Upper lobe of left lung (tissue), 6 donors: ENCODE results near the gene AFF1. TPM values are rescaled to one million over a fixed set of nuclear protein-coding genes. Genes with fewer than 3 reads are reported as not detected.
"Not testable (repeated sequence)": the region's sequence is repeated elsewhere in the genome, so short reads cannot be mapped to it uniquely, and the experiment has no call there.

ENCODE experiments used
- ATAC-seq, 2 donors: fragments of 200-7000 bp; cut with Tn5 transposase; one replicate each; pipeline ENCODE4 v1.9.1; 2022; ENCODE audit warnings: mild to moderate bottlenecking in 2 of 2, moderate library complexity in 2 of 2; ENCODE audit not compliant: low FRiP score in 2 of 2
- DNase-seq, 2 donors: peaks; one replicate each; pipeline ENCODE4 v3.0.0-alpha.2; 2019 to 2020
- H3K27ac ChIP-seq, 4 donors: fragments of 200-600 bp; sonication (generic); one replicate each; pipeline ENCODE4 v1.5.1; 2016 to 2019
- H3K27me3 ChIP-seq, 4 donors: fragments of 200-600 bp; sonication (generic); one replicate each; pipeline ENCODE4 v1.5.1; 2017 to 2019
- H3K36me3 ChIP-seq, 4 donors: fragments of 200-600 bp; sonication (generic); one replicate each; pipeline ENCODE4 v1.5.1; 2016 to 2019
- H3K4me1 ChIP-seq, 4 donors: fragments of 200-600 bp; sonication (generic); one replicate each; pipeline ENCODE4 v1.5.1; 2018 to 2019
- H3K4me3 ChIP-seq, 4 donors: fragments of 200-600 bp; sonication (generic); one replicate each; pipeline ENCODE4 v1.5.1; 2017 to 2019; ENCODE audit warnings: mild to moderate bottlenecking in 2 of 4, moderate library complexity in 1 of 4
- H3K9me3 ChIP-seq, 4 donors: fragments of 200-600 bp; sonication (generic); one replicate each; pipeline ENCODE4 v1.5.1; 2018 to 2019
- CTCF ChIP-seq, 6 experiments: fragments of 450-650 bp in 4 of 6; fragments of 200-600 bp in 2 of 6; sonication (generic) in 2 of 6; IDR thresholded peaks; one replicate each; pipeline ENCODE4 v1.5.1; 2016 to 2019; ENCODE audit warnings: antibody characterized with exemption in 6 of 6
- EP300 ChIP-seq, 4 donors: sonication (generic); formaldehyde crosslinking; IDR thresholded peaks; one replicate each; pipeline ENCODE4 v1.5.1; 2017; ENCODE audit warnings: antibody characterized with exemption in 4 of 4, control low read depth in 2 of 4
- POLR2A ChIP-seq, 4 donors: fragments of 450-650 bp; IDR thresholded peaks; one replicate each; pipeline ENCODE4 v1.5.1; 2016 to 2017; ENCODE audit warnings: antibody characterized with exemption in 4 of 4, mild to moderate bottlenecking in 2 of 4
- POLR2AphosphoS5 ChIP-seq, 2 donors: sonication (generic); formaldehyde crosslinking; IDR thresholded peaks; one replicate each; pipeline ENCODE4 v1.5.1; 2017; ENCODE audit warnings: antibody characterized with exemption in 2 of 2
- WGBS, 2 donors: methylation state at CpG; one replicate each; pipeline ENCODE4 v1.1.5; 2017 to 2018; 5-methylcytosine and 5-hydroxymethylcytosine counted together
- total RNA-seq, 6 donors: library from RNA; depleted of rRNA in 4 of 6; stranded (reverse); fragments of >200 nt in 4 of 6; gene quantifications; one replicate each; pipeline versions ENCODE4 v1.1.0 to v1.2.1, GENCODE V29; 2016 to 2021
- donor health status: DM: no; HTN: no; CAD: no; lungs with moderate emphysema.
- donor health status: DM: no; HTN: yes; CAD: no; lungs with severe emphysema.

The AFF1 gene
- total RNA-seq, 6 donors from 2014 or later = 45.5 to 124 (median 83.9) TPM

- no peaks in the 10 kb centered on the region for H3K27me3 ChIP-seq
- no peak for TF ChIP-seq CTCF (IDR thresholded peaks at IDR 0.05)
- no peak for TF ChIP-seq EP300 (IDR thresholded peaks at IDR 0.05)
- TF ChIP-seq POLR2AphosphoS5 (IDR thresholded peaks at IDR 0.05) = no peak
- no peak for TF ChIP-seq POLR2A (IDR thresholded peaks at IDR 0.05)
- H3K4me1 ChIP-seq = peaks cover 0 to 9% (median 0%) of the 10 kb centered on the region in 4 donors
- WGBS, 2 donors = 92 to 98% methylated on average over 3 of the region's 3 CpGs
- no peak for ATAC-seq
- DNase-seq = no peak
- H3K4me3 ChIP-seq = no peak overlapping the region
- peaks cover 26 to 95% (median 53%) of the 10 kb centered on the region in 4 donors for H3K36me3 ChIP-seq
- H3K9me3 ChIP-seq = no peaks in the 10 kb centered on the region
- no peak overlapping the region for H3K27ac ChIP-seq
These were observed 199.3 kb downstream of the AFF1 start for GRCh38 chr4:87134122-87134521.

- Histone ChIP-seq H3K9me3 (no peaks in the 10 kb centered on the region), H3K4me1 (peaks cover 0 to 7% (median 3%) of the 10 kb centered on the region in 4 donors), H3K27me3 (no peaks in the 10 kb centered on the region), H3K27ac (no peak overlapping the region), H3K4me3 (no peak overlapping the region), H3K36me3 (peaks cover 4 to 63% (median 12%) of the 10 kb centered on the region in 4 donors)
- DNase-seq (no peak), ATAC-seq (peak in 1 of 2 donors; percentile 67)
- TF ChIP-seq EP300 (IDR thresholded peaks at IDR 0.05) (no peak), POLR2A (IDR thresholded peaks at IDR 0.05) (no peak), CTCF (IDR thresholded peaks at IDR 0.05) (no peak), POLR2AphosphoS5 (IDR thresholded peaks at IDR 0.05) (no peak)
- 21 to 30% methylated on average over 3 of the region's 3 CpGs for WGBS, 2 donors
These were observed 206.6 kb downstream of the AFF1 start for GRCh38 chr4:87141428-87141827.

GRCh38 chr4:87144356-87144755 lies 209.5 kb downstream of the AFF1 start:
- Histone ChIP-seq H3K27me3 (no peaks in the 10 kb centered on the region), H3K4me3 (no peak overlapping the region), H3K9me3 (no peaks in the 10 kb centered on the region), H3K36me3 (peaks cover 0 to 39% (median 4%) of the 10 kb centered on the region in 4 donors), H3K4me1 (peaks cover 0 to 7% (median 3%) of the 10 kb centered on the region in 4 donors), H3K27ac (no peak overlapping the region)
- WGBS, 2 donors = 43 to 66% methylated on average over 2 of the region's 2 CpGs
- no peak for DNase-seq
- no peak for ATAC-seq
- TF ChIP-seq POLR2AphosphoS5 (IDR thresholded peaks at IDR 0.05) = no peak
- TF ChIP-seq CTCF (IDR thresholded peaks at IDR 0.05) = no peak
- TF ChIP-seq POLR2A (IDR thresholded peaks at IDR 0.05) = no peak
- TF ChIP-seq EP300 (IDR thresholded peaks at IDR 0.05) = no peak

GRCh38 chr4:87145934-87146333 lies 211.1 kb downstream of the AFF1 start:
- not testable (repeated sequence) for H3K9me3 ChIP-seq, H3K4me3 ChIP-seq, H3K4me1 ChIP-seq, H3K27me3 ChIP-seq, DNase-seq, H3K27ac ChIP-seq, ATAC-seq
- WGBS, 2 donors = 86 to 92% methylated on average over 6 of the region's 6 CpGs
- peaks cover 0 to 31% (median 0%) of the 10 kb centered on the region in 4 donors for H3K36me3 ChIP-seq

- TF ChIP-seq POLR2AphosphoS5 (IDR thresholded peaks at IDR 0.05) (no peak), EP300 (IDR thresholded peaks at IDR 0.05) (no peak), CTCF (IDR thresholded peaks at IDR 0.05) (no peak), POLR2A (IDR thresholded peaks at IDR 0.05) (no peak)
- ATAC-seq = no peak
- H3K4me3 ChIP-seq = no peak overlapping the region
- no peak for DNase-seq
- H3K36me3 ChIP-seq = peaks cover 0 to 19% (median 0%) of the 10 kb centered on the region in 4 donors
- WGBS, 2 donors = 87 to 91% methylated on average over 3 of the region's 3 CpGs
- H3K27me3 ChIP-seq = no peaks in the 10 kb centered on the region
- H3K9me3 ChIP-seq = no peaks in the 10 kb centered on the region
- H3K4me1 ChIP-seq = no peaks in the 10 kb centered on the region
- no peak overlapping the region for H3K27ac ChIP-seq
These were observed 212.3 kb downstream of the AFF1 start for GRCh38 chr4:87147116-87147515.
